C4-2B (cell line): ENCODE measurements around the gene OSM.

Experiments
- H3K27ac ChIP-seq: fragments of 450-650 bp; 2 replicates; pipeline ENCODE4 v1.5.1; 2017
- ZFX ChIP-seq: fragments of 450-650 bp; IDR thresholded peaks from 2 replicates; pipeline ENCODE4 v1.6.1; 2017
- TF ChIP-seq, protein P1 (sequence below): fragments of 450-650 bp; conservative IDR thresholded peaks from 2 replicates; pipeline ENCODE4 v1.5.1; 2017; ENCODE audit warnings: mild to moderate bottlenecking

OSM gene

DNA sequence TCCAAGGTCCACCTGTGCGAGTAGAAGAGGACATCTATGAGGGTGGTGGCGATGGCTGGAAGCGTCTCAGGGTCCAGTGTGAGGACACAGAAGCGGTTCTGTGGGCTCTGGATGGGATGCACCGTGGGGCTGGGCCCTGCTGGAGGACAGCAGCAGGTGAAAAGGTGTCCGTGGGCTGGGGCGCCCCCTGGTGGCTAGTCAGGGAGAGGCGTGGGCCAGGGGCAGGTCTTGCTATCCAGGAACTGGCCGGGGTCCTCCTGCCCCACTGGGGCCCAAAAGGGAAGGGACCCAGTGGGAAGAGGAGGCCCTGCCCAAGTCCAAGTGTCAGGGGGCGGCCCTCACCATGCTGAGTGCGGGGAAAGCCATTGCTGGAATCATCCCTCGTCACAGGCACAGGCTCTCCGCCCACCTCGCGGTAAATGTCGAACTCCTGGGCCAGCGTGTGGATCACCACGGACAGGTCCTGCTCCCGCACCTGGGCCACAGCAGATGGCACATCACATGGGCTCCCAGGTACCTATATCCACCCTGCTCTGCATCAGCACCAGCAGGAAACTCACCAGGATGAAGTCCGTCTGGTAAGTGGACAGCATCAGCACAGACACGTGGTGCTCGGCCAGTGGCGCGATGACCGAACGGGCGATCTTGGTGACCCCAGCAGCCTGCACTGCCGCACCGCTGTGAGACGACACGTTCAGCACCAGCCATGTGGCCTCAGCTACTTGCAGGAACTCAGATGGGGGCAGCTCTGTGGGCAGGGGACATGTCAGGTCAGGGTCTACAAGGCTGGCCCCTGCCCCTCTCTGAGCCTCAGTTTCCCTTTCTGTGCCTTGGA, 20.4 kb upstream of the OSM start:
- no peak overlapping the region for H3K27ac ChIP-seq

DNA sequence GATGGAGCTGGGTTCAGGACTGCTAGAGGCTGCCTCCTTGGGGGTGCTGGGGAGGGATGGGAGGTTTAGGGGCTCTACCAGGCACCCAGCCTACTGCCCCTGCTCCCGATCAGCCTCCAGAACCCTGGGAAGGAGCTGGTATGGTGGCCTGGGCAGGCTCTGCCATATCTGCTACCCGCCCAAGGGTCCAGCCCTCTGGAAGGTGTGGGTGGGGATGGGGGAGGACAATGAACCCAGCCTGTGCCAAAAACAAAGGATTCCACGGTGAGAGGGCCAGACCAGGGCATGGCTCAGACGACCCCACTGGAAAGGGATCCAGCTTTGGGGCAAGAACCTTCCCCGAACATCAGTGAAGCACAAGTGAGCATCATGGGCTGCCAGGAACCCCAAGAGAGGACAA, 19.7 kb upstream of the OSM start:
- TF ChIP-seq, protein P1, sequence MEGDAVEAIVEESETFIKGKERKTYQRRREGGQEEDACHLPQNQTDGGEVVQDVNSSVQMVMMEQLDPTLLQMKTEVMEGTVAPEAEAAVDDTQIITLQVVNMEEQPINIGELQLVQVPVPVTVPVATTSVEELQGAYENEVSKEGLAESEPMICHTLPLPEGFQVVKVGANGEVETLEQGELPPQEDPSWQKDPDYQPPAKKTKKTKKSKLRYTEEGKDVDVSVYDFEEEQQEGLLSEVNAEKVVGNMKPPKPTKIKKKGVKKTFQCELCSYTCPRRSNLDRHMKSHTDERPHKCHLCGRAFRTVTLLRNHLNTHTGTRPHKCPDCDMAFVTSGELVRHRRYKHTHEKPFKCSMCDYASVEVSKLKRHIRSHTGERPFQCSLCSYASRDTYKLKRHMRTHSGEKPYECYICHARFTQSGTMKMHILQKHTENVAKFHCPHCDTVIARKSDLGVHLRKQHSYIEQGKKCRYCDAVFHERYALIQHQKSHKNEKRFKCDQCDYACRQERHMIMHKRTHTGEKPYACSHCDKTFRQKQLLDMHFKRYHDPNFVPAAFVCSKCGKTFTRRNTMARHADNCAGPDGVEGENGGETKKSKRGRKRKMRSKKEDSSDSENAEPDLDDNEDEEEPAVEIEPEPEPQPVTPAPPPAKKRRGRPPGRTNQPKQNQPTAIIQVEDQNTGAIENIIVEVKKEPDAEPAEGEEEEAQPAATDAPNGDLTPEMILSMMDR, result no peak
- TF ChIP-seq ZFX, result no peak
- H3K27ac ChIP-seq, result no peak overlapping the region

More for the DNA sequence above, 20.4 kb upstream of the OSM start:
- TF ChIP-seq, protein P1, result peak; percentile 93
- TF ChIP-seq ZFX, result no peak

- TF ChIP-seq, protein P1, result no peak
- TF ChIP-seq ZFX, result no peak
- H3K27ac ChIP-seq, result no peak overlapping the region
These were observed 19.2 kb upstream of the OSM start for GRCh38 chr22:30285846-30286200.

- no peak for TF ChIP-seq ZFX
- TF ChIP-seq, protein P1, result no peak
- no peak overlapping the region for H3K27ac ChIP-seq
These were observed 18.7 kb upstream of the OSM start for GRCh38 chr22:30285176-30285845.

GRCh38 chr22:30284666-30285065, 18.0 kb upstream of the OSM start:
- TF ChIP-seq, protein P1, result no peak
- TF ChIP-seq ZFX, result no peak

DNA sequence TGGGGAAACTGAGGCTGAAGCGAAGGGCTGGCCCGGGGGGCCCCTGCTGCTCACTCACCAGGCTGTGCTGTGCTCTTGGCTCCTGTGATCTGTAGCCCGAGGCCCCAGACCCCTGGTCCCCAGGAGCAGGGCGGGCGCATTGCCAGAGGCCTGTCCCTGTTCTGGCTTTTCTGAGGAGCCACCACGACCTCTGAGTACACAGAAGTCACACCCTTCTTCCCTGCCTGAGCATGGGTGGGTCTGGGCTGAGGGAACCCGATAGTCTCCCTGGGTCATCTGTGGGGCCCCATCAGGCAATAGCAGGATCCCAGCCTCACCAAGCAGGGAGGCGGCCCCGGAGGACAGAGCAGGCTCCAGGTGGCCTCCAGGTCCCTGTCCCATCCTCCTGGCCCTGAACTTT, 17.5 kb upstream of the OSM start:
- no peak overlapping the region for H3K27ac ChIP-seq
- TF ChIP-seq, protein P1, result no peak
- TF ChIP-seq ZFX, result no peak

More at GRCh38 chr22:30284666-30285065, 18.0 kb upstream of the OSM start:
- H3K27ac ChIP-seq, result no peak overlapping the region

GRCh38 chr22:30283342-30283741, 16.7 kb upstream of the OSM start:
- no peak overlapping the region for H3K27ac ChIP-seq
- TF ChIP-seq, protein P1, result no peak
- no peak for TF ChIP-seq ZFX
